Esophagus muscularis mucosa (tissue), 4 donors: Measurements from ENCODE around the gene BCL7A.

ENCODE experiments used
- EP300 ChIP-seq: sonication (generic); formaldehyde crosslinking; IDR thresholded peaks from one replicate; pipeline ENCODE4 v1.6.1; 2017; ENCODE audit warnings: antibody characterized with exemption
- POLR2A ChIP-seq: fragments of 450-650 bp; IDR thresholded peaks from one replicate; pipeline ENCODE4 v1.6.1; 2017; ENCODE audit warnings: antibody characterized with exemption, moderate library complexity, mild to moderate bottlenecking, low read depth
- POLR2AphosphoS5 ChIP-seq, 2 donors: sonication (generic); formaldehyde crosslinking; IDR thresholded peaks; one replicate each; pipeline ENCODE4 v1.6.1; 2017; ENCODE audit warnings: antibody characterized with exemption in 2 of 2
- TF ChIP-seq, protein P1 (sequence below), 3 experiments: fragments of 200-600 bp in 2 of 3; fragments of 450-650 bp in 1 of 3; sonication (generic) in 2 of 3; IDR thresholded peaks; one replicate each; pipeline ENCODE4 v1.5.1; 2017 to 2019; ENCODE audit warnings: antibody characterized with exemption in 3 of 3, mild to moderate bottlenecking in 2 of 3, moderate library complexity in 1 of 3

- TF ChIP-seq, protein P1, sequence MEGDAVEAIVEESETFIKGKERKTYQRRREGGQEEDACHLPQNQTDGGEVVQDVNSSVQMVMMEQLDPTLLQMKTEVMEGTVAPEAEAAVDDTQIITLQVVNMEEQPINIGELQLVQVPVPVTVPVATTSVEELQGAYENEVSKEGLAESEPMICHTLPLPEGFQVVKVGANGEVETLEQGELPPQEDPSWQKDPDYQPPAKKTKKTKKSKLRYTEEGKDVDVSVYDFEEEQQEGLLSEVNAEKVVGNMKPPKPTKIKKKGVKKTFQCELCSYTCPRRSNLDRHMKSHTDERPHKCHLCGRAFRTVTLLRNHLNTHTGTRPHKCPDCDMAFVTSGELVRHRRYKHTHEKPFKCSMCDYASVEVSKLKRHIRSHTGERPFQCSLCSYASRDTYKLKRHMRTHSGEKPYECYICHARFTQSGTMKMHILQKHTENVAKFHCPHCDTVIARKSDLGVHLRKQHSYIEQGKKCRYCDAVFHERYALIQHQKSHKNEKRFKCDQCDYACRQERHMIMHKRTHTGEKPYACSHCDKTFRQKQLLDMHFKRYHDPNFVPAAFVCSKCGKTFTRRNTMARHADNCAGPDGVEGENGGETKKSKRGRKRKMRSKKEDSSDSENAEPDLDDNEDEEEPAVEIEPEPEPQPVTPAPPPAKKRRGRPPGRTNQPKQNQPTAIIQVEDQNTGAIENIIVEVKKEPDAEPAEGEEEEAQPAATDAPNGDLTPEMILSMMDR (IDR thresholded peaks at IDR 0.05) = no peak
- no peak for TF ChIP-seq POLR2A
- TF ChIP-seq POLR2AphosphoS5 (IDR thresholded peaks at IDR 0.05) = no peak
- TF ChIP-seq EP300 = no peak
These were observed 45.9 kb downstream of the BCL7A start for GRCh38 chr12:122067548-122067947.
